ENCODE measurements around the gene FMNL3.

GRCh38 chr12:49696723-49697122, 10.5 kb downstream of the FMNL3 start:
- TF ChIP-seq FOXM1 (IDR thresholded peaks at IDR 0.05; ENCODE audit: borderline replicate concordance): no peak
- TF ChIP-seq HDGF (IDR thresholded peaks at IDR 0.05; ENCODE audit: borderline replicate concordance): no peak
- TF ChIP-seq FOXA1 (IDR thresholded peaks at IDR 0.05): no peak
- no peak for TF ChIP-seq CTBP1 (IDR thresholded peaks at IDR 0.05; ENCODE audit: borderline replicate concordance)
- TF ChIP-seq NFRKB (IDR thresholded peaks at IDR 0.05): no peak
- TF ChIP-seq SP1 (IDR thresholded peaks at IDR 0.05): no peak
- no peak for TF ChIP-seq ARNT (IDR thresholded peaks at IDR 0.05)
- no peak for TF ChIP-seq TARDBP (IDR thresholded peaks at IDR 0.05)
- no peak for TF ChIP-seq BHLHE40 (IDR thresholded peaks at IDR 0.05; ENCODE audit: borderline replicate concordance)
- TF ChIP-seq SUZ12 (IDR thresholded peaks at IDR 0.05): no peak
- no peak for TF ChIP-seq LEF1 (IDR thresholded peaks at IDR 0.05; ENCODE audit: borderline replicate concordance)
- TF ChIP-seq PKNOX1 (IDR thresholded peaks at IDR 0.05): no peak
- TF ChIP-seq FOXK2 (IDR thresholded peaks at IDR 0.05): no peak
- no peak for TF ChIP-seq ZNF384 (IDR thresholded peaks at IDR 0.05)
